Lung (tissue), 12 donors: ENCODE data around the gene JMJD1C. TPM values are rescaled to one million over a fixed set of nuclear protein-coding genes. Genes with fewer than 3 reads are reported as not detected.

Experiments
- ATAC-seq: fragments of 200-7000 bp; cut with Tn5 transposase; one replicate; pipeline ENCODE4 v1.9.1; 2020; ENCODE audit warnings: moderate number of reproducible peaks; ENCODE audit not compliant: insufficient read depth, low FRiP score
- DNase-seq, 3 donors: peaks; one replicate each; pipeline ENCODE4 v3.0.0-alpha.2; 2013 to 2017
- H3K27ac ChIP-seq, 2 donors: one replicate each; pipeline ENCODE4 v1.5.1; 2013; ENCODE audit warnings: mild to moderate bottlenecking in 2 of 2, moderate library complexity in 2 of 2, control low read depth in 1 of 2, inconsistent platforms in 1 of 2, low read depth in 1 of 2, low read length in 1 of 2
- H3K27me3 ChIP-seq, 3 donors: one replicate each; pipeline ENCODE4 v1.5.1; 2013; ENCODE audit warnings: low read length in 2 of 3; ENCODE audit not compliant: control insufficient read depth in 3 of 3, insufficient read depth in 3 of 3
- H3K36me3 ChIP-seq, 4 donors: one replicate each; pipeline ENCODE4 v1.5.1; 2013; ENCODE audit warnings: low read length in 4 of 4, mild to moderate bottlenecking in 1 of 4, moderate library complexity in 1 of 4; ENCODE audit not compliant: control insufficient read depth in 4 of 4, insufficient read depth in 4 of 4
- H3K4me1 ChIP-seq, 5 donors: one replicate each; pipeline ENCODE4 v1.5.1; 2013; ENCODE audit warnings: low read length in 5 of 5, mild to moderate bottlenecking in 2 of 5, moderate library complexity in 1 of 5; ENCODE audit not compliant: control insufficient read depth in 5 of 5, insufficient read depth in 5 of 5
- H3K4me3 ChIP-seq: one replicate; pipeline ENCODE4 v1.5.1; 2013; ENCODE audit warnings: mild to moderate bottlenecking, control low read depth, moderate library complexity
- H3K9ac ChIP-seq, 2 donors: one replicate each; pipeline ENCODE4 v1.5.1; 2013; ENCODE audit warnings: low read length in 2 of 2, control low read depth in 1 of 2; ENCODE audit not compliant: insufficient read depth in 1 of 2
- H3K9me3 ChIP-seq, 4 donors: one replicate each; pipeline ENCODE4 v1.5.1; 2013; ENCODE audit warnings: low read length in 3 of 4, mild to moderate bottlenecking in 1 of 4, moderate library complexity in 1 of 4; ENCODE audit not compliant: control insufficient read depth in 4 of 4, insufficient read depth in 3 of 4
- CTCF ChIP-seq: IDR thresholded peaks from 2 replicates; pipeline ENCODE4 v1.5.1; 2012; ENCODE audit warnings: mild to moderate bottlenecking; ENCODE audit errors: control extremely low read depth, extremely low read depth
- WGBS, 2 donors: extraction: QIAGEN DNeasy Blood & Tissue Kit; methylation state at CpG; one replicate each; pipeline ENCODE4 v1.1.7; 2013; 5-methylcytosine and 5-hydroxymethylcytosine counted together
- polyA plus RNA-seq, 2 donors: library from polyadenylated mRNA; stranded (reverse); fragments of 200-250 nt; gene quantifications; one replicate each; pipeline ENCODE4 v1.2.1, GENCODE V29; 2013
- total RNA-seq, 2 donors: library from RNA; depleted of rRNA in 1 of 2; stranded (reverse); fragments of >200 nt in 1 of 2; gene quantifications; one replicate each; pipeline ENCODE4 v1.2.1, GENCODE V29; 2014 to 2021
- donor health status: control.
- donor health status: control.
- donor health status: Bipolar disorder and iron deficiency.
- donor health status: healthy.
- donor health status: DM: yes; HTN: yes; CAD: no.

JMJD1C gene
- total and polyA plus RNA-seq, 4 donors = 30.5 to 233 (median 71.2) TPM

GRCh38 chr10:63375859-63376258 lies 89.9 kb downstream of the JMJD1C start:
- DNase-seq (peak in 1 of 3 donors; percentile 14), ATAC-seq (no peak)
- Histone ChIP-seq H3K9ac (no peak overlapping the region), H3K36me3 (peaks cover 0 to 4% (median 1%) of the 10 kb centered on the region in 4 donors), H3K9me3 (no peaks in the 10 kb centered on the region), H3K27ac (peak overlapping the region in 1 of 2 donors; percentile 40), H3K4me1 (peaks cover 0 to 4% (median 0%) of the 10 kb centered on the region in 5 donors), H3K4me3 (no peak overlapping the region), H3K27me3 (no peaks in the 10 kb centered on the region)
- TF ChIP-seq CTCF = no peak
- WGBS, 2 donors = 66 to 79% methylated on average over 2 of the region's 2 CpGs

- Histone ChIP-seq H3K4me3 (no peak overlapping the region), H3K9ac (no peak overlapping the region), H3K4me1 (peaks cover 0 to 4% (median 0%) of the 10 kb centered on the region in 5 donors), H3K9me3 (no peaks in the 10 kb centered on the region), H3K27me3 (no peaks in the 10 kb centered on the region), H3K36me3 (peaks cover 0 to 4% (median 1%) of the 10 kb centered on the region in 4 donors), H3K27ac (peak overlapping the region in 1 of 2 donors; percentile 40)
- no peak for ATAC-seq
- no peak for TF ChIP-seq CTCF
- WGBS, 2 donors = 86 to 87% methylated on average over 5 of the region's 5 CpGs
- no peak for DNase-seq
Observed at GRCh38 chr10:63375458-63375857, 90.3 kb downstream of the JMJD1C start.

- ATAC-seq = no peak
- H3K36me3 ChIP-seq = peaks cover 0 to 4% (median 1%) of the 10 kb centered on the region in 4 donors
- TF ChIP-seq CTCF = no peak
- H3K4me3 ChIP-seq = no peak overlapping the region
- DNase-seq = no peak
- H3K9ac ChIP-seq = no peak overlapping the region
- no peaks in the 10 kb centered on the region for H3K9me3 ChIP-seq
- H3K27ac ChIP-seq = no peak overlapping the region
- H3K27me3 ChIP-seq = no peaks in the 10 kb centered on the region
- WGBS, 2 donors = 92 to 94% methylated on average over 1 of the region's 1 CpG
- H3K4me1 ChIP-seq = peaks cover 0 to 4% (median 0%) of the 10 kb centered on the region in 5 donors
Observed at GRCh38 chr10:63374991-63375390, 90.8 kb downstream of the JMJD1C start.

- WGBS, 2 donors = 88% methylated on average over 3 of the region's 3 CpGs
- ATAC-seq (no peak), DNase-seq (no peak)
- Histone ChIP-seq H3K36me3 (peaks cover 0 to 4% (median 0%) of the 10 kb centered on the region in 4 donors), H3K27ac (no peak overlapping the region), H3K4me1 (peaks cover 0 to 6% (median 0%) of the 10 kb centered on the region in 5 donors), H3K4me3 (no peak overlapping the region), H3K9me3 (no peaks in the 10 kb centered on the region), H3K27me3 (no peaks in the 10 kb centered on the region), H3K9ac (no peak overlapping the region)
- no peak for TF ChIP-seq CTCF
Observed at GRCh38 chr10:63373176-63373575, 92.6 kb downstream of the JMJD1C start.
